ENCODE results near the gene PPP1CA.
A peak's percentile ranks its signal among the peaks of the same experiment; 100 is the strongest.

Gene PPP1CA

DNA sequence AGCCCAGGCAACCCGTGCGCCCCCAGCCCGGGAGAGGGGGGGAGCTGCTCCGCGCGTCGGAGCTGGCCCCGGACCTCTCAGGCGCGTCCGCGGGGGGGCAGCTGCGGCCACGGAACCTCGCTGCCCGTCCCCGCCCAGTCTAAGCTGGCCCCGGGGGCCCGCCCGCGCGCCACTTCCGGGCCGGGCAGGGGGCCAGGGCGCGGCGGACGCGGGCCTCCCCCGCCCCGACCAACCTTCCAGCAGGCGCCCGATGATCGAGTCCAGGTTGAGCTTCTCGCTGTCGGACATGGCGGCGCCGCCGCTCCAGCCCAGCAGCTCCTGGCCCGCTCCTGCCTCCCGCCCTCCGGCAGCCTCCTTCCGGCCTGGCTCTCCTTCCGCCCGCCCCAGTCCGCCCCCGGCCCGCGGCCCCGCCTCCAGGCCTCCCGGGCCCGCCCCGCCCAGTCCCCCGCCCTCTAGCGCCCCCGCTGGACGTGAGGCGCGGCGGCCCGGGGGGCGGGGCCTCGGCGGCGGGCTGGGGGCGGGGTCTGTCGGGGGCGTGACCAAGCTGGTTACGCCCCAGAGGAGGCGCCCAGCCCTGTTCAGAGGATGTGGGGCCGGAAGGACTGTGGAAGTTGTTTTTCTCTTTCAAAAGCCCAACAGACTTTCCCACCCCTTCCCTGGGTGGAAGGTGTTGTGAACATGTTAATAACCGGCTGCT, at the start of gene PPP1CA:
Gene PPP1CA (minus strand): TSS at position 364 of the 697 bp plus-strand sequence. CDS start 76 bp downstream, at position 288.
- peak; percentile 71 for DNase-seq

DNA sequence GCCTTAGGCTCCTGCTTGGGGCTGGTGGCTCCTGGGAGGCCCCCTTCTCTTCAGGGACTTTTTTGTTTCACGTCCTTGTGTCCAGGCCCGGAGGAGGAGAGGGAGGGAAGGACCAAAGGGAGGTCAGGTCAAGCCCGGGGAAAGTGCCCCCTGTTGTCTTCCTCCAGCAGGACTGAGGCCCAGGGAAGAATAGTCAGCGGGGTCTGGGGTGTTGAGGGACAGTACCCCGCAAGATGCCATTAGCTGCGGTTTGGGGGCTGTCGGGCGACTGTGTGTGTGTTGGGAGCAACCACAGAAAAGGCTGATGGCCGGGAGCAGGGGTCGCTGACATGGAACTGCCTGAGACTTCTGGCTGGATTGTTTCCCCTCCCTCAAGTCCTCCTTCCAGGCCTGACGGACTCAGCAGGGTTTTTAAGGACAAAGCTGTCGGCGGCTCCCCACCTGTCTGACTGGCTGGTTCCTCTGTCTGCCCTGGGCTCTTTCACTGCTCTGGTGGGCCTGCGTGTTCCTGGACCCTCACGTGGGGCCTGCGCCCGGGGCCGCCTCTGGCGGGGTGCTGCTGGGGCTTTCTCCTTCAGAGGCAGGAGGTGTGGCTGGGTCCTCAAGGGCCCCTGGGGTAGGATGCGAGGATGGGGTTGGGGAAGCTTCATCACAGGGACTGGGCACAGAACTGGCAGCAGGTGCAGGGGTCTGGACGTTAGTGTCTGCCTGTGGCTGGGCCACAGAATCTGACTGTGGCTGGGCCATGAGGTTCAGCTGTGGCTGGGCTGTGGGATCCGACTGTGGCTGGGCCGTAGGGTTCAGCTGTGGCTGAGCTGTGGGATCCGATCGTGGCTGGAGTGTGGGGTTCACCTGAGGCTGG, 49.4 kb upstream of the PPP1CA start:
- no peak for DNase-seq

DNA sequence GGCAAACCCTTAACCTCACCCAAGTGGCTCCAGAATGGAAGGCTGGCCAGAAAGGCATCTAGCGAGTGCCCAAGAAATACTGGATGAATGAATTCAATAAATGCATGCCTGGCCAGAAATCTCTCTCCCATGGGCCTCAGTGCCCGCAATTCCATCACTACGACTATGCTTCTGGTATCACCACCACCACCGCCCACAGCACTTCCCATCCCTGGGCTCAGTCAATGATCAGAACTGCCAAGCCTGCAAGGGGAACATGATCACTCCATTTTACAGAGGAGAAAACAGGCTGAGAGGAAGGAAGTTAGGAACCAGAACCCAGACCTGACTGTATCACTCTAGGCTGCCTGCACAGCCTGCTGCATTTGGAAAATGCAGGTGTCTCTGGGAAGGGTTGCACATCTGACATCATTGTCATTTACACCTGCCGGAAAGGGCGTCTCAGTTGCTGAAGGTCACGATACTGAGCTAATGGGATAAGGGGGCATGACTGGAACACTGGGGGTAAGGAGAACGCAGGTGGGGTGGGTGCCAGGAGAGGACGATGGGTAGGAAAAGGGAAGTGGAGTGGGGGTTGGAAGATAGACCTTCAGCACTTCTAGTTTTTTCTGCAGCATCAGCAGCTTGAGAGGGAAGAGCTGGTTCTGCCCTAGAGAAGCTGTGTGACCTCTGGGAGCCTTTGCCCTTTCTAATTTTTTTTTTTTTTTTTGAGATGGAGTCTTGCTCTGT, 47.6 kb upstream of the PPP1CA start:
- DNase-seq: no peak

DNA sequence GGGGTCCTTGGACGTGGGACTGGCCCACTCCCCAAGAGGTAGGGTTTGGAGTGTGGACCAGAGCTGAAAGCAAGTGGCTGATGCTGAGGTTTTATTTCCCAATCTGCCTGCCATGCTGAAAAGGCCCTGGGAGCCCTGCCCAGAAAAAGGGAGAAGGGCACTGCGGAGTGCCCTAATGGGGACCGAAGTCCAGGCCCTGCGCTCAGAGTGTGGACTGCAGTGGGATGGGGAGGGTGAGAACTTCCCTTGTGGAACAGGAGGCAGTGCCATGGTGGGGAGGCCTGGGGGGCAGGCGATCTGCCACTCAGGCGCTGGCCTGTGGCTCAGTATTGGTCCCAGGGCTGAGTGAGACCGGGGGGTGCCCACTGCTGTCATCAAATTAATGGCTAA, 46.6 kb upstream of the PPP1CA start:
- DNase-seq: no peak

GRCh38 chr11:67445515-67445914, 43.9 kb upstream of the PPP1CA start:
- no peak for DNase-seq

DNA sequence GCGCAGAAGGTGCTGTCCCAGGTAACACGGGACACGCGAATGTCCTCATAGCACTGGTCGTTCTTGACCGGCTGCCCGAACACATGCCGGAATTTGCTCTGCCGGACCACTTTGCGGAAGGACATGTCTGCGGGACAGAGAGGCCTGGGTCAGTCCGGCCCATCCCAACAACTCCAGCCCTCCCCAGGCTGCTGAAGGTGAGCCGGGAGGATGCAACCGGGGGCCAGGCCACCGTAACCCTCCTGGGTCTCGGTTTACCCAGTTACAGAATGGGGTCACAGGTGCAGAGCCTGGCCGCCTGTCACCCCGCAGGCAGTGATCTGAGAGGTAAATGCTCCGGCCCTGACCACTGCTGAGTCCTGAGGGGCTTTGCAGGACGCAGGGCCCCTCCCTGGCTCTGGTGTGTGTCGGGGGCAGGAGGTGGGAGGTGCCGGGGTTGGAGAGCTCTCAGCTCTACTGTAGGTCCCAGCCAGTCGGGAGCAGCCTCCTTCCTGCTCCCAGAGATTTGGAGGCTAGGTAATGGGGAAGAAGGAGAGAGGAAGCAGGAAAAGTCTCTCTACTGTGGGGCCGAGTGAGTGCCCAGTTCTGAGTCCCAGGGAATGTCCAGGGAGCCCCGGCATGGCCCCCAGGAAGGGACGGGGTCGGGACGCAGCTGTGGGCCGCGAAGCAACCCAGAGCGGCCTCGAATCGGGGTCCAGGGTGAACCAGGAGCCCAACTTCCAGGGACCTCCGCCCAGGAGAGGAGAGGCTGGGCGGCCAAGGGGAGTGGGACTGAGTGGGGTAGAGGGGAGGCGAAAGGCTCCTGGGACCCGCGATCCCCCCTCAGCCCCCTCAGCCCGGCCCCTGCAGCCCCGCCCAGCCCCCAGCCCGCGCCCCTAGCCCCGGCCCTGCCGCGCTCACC, 41.1 kb upstream of the PPP1CA start:
- no peak for DNase-seq

GRCh38 chr11:67441731-67442351, 40.2 kb upstream of the PPP1CA start:
- no peak for DNase-seq

GRCh38 chr11:67441098-67441563, 39.5 kb upstream of the PPP1CA start:
- no peak for DNase-seq

DNA sequence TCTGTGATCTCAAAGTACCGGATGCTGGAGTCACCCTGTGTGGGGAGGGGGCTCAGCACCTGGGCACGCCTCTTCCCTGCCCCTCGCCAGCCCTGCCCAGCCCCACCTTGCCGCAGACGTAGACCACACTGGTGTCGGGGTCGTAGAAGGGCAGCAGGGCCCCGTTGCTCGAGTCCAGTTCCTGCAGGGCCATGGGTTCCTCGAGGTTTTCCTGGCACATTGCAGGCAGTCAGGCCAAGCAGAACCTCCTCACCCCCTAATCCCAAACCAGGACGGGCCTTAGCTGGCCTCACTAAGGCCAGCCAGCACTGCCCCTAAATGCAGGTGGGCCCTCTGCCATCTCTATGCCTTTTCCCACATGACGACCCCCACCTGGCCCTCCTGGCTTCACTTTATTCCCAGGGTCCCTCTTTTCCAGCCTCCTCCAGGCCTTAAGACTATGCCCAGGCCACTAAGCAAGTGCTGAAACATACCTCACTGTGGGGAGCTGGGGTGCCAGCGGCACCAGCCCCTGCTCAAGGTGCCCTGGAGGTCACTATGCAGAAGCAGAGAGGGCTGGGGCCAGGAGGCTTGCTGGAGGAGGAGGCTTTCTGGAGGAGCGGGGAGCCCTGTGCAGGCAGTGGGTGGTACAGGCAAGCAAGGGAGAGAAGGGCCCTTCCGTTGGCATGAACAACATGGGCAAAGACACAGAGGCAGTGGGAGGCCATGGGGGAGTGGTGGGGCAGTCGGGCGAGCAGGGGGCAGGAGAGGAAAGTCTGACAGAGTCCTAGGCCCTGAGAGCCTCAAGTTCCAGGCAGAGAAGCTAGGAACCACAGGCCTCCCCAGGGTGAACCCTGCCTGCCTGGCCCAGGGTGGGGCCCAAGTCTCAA, 38.8 kb upstream of the PPP1CA start:
- no peak for DNase-seq

DNA sequence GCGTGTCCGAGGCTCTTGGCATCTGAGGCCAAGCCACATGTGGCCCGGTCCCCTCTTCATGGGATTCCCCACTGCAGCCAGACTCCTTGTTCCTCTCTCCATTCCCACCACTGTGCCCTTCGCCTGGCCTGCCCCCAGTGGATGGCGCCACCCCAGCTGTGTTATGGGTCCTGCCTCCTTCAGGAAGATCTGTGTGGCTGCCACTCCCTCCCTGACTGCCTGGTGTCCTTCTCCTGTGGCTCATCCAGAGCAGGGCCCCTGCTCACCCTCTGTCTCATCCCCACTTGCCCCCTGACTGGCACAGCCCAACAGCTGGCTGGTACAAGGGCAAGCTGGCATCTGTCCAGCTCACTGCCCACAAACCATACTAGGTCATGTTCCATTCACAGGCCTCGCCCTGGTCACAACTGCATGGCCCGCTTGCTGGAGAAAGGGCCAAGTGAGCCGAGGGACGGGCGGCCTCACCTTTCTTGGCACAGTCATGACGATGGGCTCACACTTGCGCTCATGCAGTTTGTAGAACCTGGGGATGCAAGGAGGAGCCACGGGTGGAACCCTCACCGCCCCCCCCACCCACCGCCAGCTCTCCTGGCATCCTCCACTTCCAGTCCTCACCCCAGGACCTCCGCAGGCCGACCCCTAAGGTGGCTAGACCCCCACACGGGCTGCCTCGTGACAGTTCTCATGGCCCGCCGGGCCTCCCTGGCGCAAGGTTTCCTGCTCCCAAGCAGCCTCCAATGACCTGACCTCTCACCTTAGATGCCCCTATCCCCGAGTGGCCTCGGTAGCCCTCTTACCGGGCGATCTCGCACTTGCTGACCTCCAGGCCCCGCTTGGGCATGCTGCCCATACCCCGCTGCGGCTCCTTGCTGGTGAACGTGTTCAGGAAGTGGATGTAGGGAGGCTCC, 37.9 kb upstream of the PPP1CA start:
- no peak for DNase-seq

DNA sequence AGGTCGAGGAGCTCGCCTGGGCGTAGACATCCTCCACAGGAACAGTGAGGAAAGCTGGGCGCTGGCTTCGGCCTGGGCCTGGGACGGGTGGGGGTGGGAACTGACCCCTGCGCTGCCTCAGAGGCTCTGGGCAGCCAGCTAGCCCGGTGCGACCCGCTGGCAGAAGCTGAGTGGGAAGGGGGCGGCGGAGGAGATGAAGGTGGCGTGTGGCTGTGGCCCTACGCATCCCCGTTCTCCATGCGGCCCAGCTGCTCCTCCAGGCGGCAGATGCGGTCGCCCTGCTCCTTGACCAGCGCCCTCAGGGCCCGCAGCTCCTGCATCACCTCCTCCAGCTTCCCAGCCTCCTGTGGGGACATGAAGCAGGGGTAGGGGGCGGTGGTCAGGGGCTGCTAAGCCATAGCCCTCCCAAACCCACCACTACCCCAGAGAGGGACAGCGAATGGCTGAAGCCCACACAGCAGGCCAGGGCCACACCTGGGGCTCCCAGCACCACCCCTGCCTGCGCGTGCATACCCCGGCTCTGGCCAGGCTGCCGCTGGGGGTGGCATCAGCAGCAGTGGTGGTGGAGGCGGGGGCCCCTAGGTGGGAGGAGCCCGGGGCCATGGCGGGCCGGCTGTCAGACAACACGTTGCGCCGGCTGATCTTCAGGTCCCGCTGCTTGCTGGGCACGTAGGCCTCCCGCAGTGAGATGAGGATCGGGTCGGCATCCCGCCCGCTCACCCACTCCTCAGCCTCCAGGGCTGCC, 36.7 kb upstream of the PPP1CA start:
- DNase-seq: no peak

DNA sequence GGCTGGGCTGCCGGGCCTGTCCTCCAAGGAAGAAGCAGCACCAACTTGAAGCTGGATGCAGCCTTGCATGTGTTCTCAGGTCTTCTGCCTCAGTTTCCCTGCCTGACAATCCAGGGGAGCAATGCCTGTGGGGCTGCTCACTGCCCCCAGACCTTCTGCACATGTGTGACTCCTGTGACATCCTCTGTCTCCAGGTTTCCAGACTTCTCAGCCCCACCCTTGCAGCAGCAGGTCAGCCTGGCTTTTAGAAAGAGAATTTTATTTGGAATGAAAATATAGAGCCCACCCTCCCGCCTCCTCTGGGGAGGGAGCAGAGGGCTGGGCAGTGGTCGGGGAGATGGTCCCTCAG, 36.1 kb upstream of the PPP1CA start:
- DNase-seq: no peak

GRCh38 chr11:67437082-67437808, 35.6 kb upstream of the PPP1CA start, which contains the start of gene PTPRCAP:
Gene PTPRCAP (minus strand): TSS chr11:67437682. CDS start chr11:67437619, 63 bp downstream.
- no peak for DNase-seq

DNA sequence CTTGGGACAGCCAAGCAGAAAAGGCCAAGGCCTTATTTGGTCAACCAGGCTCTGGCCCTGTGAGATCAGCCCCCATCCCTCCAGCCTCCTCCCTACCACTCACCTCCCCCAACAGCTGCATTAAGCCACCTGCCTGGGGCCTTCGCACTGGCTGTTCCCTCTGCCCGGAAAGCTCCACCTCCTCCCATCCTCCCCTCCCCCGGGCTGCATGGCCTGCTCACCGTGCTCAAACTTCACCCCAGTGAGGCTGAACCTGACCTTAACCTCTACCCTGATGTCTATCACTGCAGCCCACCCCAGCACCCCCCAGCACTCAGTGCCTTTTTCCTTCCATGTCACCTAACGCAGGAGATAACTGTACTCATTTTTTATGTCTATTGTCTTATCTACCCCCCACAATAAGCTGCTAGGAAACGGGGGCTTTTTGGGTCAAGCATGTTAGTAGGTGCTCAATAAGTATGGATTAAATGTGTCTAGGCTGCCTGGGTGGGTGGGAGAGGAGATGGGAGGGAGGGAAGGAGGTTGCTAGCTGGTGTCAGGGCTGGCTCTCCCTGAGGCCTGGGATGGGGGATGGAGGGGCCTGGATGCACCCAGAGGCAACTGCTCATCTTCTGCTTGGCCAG, 34.9 kb upstream of the PPP1CA start:
- DNase-seq: no peak

GRCh38 chr11:67435727-67436458, 34.2 kb upstream of the PPP1CA start:
- no peak for DNase-seq

DNA sequence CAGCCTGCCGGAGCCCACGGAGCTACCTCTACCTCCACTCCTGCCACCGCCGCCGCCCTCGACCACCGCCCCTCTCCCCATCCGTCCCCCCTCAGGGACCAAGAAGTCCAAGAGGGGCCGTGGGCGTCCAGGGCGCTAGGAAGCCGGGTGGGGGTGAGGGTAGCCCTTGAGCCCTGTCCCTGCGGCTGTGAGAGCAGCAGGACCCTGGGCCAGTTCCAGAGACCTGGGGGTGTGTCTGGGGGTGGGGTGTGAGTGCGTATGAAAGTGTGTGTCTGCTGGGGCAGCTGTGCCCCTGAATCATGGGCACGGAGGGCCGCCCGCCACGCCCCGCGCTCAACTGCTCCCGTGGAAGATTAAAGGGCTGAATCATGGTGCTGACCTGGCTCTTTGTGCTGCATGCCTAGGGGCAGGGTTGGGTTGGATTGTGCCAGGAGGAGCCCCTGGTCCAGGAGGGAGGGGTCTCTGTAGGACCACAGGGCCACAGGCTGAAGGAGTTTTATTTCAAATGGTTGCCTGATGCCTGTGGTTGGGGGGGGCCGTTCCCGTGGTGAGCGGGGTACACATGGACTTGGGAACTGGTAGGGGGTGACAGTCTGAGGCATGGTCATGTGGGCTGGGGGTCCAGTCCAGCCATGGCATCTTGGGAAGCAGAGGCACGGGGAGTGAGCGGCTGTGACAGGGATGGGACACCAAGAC, 33.5 kb upstream of the PPP1CA start:
- DNase-seq: no peak
